ENCODE measurements around the gene TTYH2. TPM values are rescaled to one million over a fixed set of nuclear protein-coding genes. Genes with fewer than 3 reads are reported as not detected.

Gene TTYH2
- total RNA-seq, 1 donor from 2014 or later: 0.69 TPM

GRCh38 chr17:74231928-74232907 is 18.8 kb downstream of the TTYH2 start:
- TF ChIP-seq CTCF (IDR thresholded peaks at IDR 0.05; ENCODE audit: unreplicated experiment): no peak
- H3K27ac Mint-ChIP-seq: peak overlapping the region; percentile 85
- no peak for DNase-seq (ENCODE audit: low spot score, unreplicated experiment)

GRCh38 chr17:74233937-74234336 is 20.6 kb downstream of the TTYH2 start:
- Mint-ChIP-seq H3K27ac (no peak overlapping the region), H3K27me3 (peaks cover 6% of the 10 kb centered on the region), H3K9me3 (ENCODE audit: low read depth) (no peaks in the 10 kb centered on the region), H3K4me3 (ENCODE audit: low read depth) (no peak overlapping the region), H3K36me3 (ENCODE audit: insufficient read depth) (no peaks in the 10 kb centered on the region), H3K4me1 (ENCODE audit: low read depth) (peaks cover 9% of the 10 kb centered on the region)
- no peak for DNase-seq (ENCODE audit: low spot score, unreplicated experiment)
- TF ChIP-seq CTCF (IDR thresholded peaks at IDR 0.05; ENCODE audit: unreplicated experiment): no peak

More at GRCh38 chr17:74231928-74232907, 18.8 kb downstream of the TTYH2 start:
- Mint-ChIP-seq H3K4me1 (ENCODE audit: low read depth) (peaks cover 18% of the 10 kb centered on the region), H3K4me3 (ENCODE audit: low read depth) (no peak overlapping the region), H3K9me3 (ENCODE audit: low read depth) (no peaks in the 10 kb centered on the region), H3K36me3 (ENCODE audit: insufficient read depth) (no peaks in the 10 kb centered on the region), H3K27me3 (peaks cover 6% of the 10 kb centered on the region)

- Mint-ChIP-seq H3K27ac (no peak overlapping the region), H3K27me3 (peaks cover 6% of the 10 kb centered on the region), H3K4me3 (ENCODE audit: low read depth) (no peak overlapping the region), H3K36me3 (ENCODE audit: insufficient read depth) (no peaks in the 10 kb centered on the region), H3K9me3 (ENCODE audit: low read depth) (no peaks in the 10 kb centered on the region), H3K4me1 (ENCODE audit: low read depth) (peaks cover 9% of the 10 kb centered on the region)
- no peak for DNase-seq (ENCODE audit: low spot score, unreplicated experiment)
- no peak for TF ChIP-seq CTCF (IDR thresholded peaks at IDR 0.05; ENCODE audit: unreplicated experiment)
Measured at GRCh38 chr17:74234486-74234885, 21.1 kb downstream of the TTYH2 start.

- Mint-ChIP-seq H3K4me1 (ENCODE audit: low read depth) (peaks cover 9% of the 10 kb centered on the region), H3K27ac (no peak overlapping the region), H3K27me3 (peaks cover 8% of the 10 kb centered on the region), H3K36me3 (ENCODE audit: insufficient read depth) (no peaks in the 10 kb centered on the region), H3K9me3 (ENCODE audit: low read depth) (no peaks in the 10 kb centered on the region), H3K4me3 (ENCODE audit: low read depth) (no peak overlapping the region)
- no peak for TF ChIP-seq CTCF (IDR thresholded peaks at IDR 0.05; ENCODE audit: unreplicated experiment)
- no peak for DNase-seq (ENCODE audit: low spot score, unreplicated experiment)
Measured at GRCh38 chr17:74235040-74235581, 21.7 kb downstream of the TTYH2 start.

- no peaks in the 10 kb centered on the region for H3K9me3 Mint-ChIP-seq (ENCODE audit: low read depth)
- H3K27ac Mint-ChIP-seq: no peak overlapping the region
- TF ChIP-seq CTCF (IDR thresholded peaks at IDR 0.05; ENCODE audit: unreplicated experiment): no peak
- H3K4me1 Mint-ChIP-seq (ENCODE audit: low read depth): peaks cover 9% of the 10 kb centered on the region
- H3K27me3 Mint-ChIP-seq: peaks cover 12% of the 10 kb centered on the region
- H3K36me3 Mint-ChIP-seq (ENCODE audit: insufficient read depth): no peaks in the 10 kb centered on the region
- no peak for DNase-seq (ENCODE audit: low spot score, unreplicated experiment)
- no peak overlapping the region for H3K4me3 Mint-ChIP-seq (ENCODE audit: low read depth)
Measured at GRCh38 chr17:74235911-74236371, 22.6 kb downstream of the TTYH2 start.
